DOHH2 (cell line): ENCODE results near the gene SCNN1B.
"Not testable (repeated sequence)": the region's sequence is repeated elsewhere in the genome, so short reads cannot be mapped to it uniquely, and the experiment has no call there.

Experiments
- H3F3A ChIP-seq: fragments of 200-600 bp; sonication (generic), shearing (Covaris generic); 2 replicates; pipeline ENCODE4 v1.6.0; 2016; ENCODE audit warnings: antibody characterized with exemption, mild to moderate bottlenecking; ENCODE audit not compliant: control insufficient read depth, insufficient read depth
- H3K27ac ChIP-seq: fragments of 200-600 bp; sonication (generic); 2 replicates; pipeline ENCODE4 v1.5.1; 2014; ENCODE audit warnings: low read depth, mild to moderate bottlenecking, low read length, moderate library complexity
- H3K27me3 ChIP-seq: fragments of 200-600 bp; sonication (generic); 2 replicates; pipeline ENCODE4 v1.6.1; 2014; ENCODE audit warnings: mild to moderate bottlenecking, low read length, mixed read lengths; ENCODE audit not compliant: control insufficient read depth
- H3K36me3 ChIP-seq: fragments of 200-600 bp; sonication (generic); 2 replicates; pipeline ENCODE4 v1.6.1; 2014; ENCODE audit warnings: mild to moderate bottlenecking, low read length, moderate library complexity, mixed read lengths; ENCODE audit not compliant: control insufficient read depth
- H3K4me1 ChIP-seq: fragments of 200-600 bp; sonication (generic); 2 replicates; pipeline ENCODE4 v1.6.1; 2014; ENCODE audit warnings: mild to moderate bottlenecking, low read length, mixed read lengths; ENCODE audit not compliant: control insufficient read depth
- H3K4me2 ChIP-seq: fragments of 200-600 bp; sonication (generic); 2 replicates; pipeline ENCODE4 v1.6.0; 2014; ENCODE audit warnings: mild to moderate bottlenecking, low read length, moderate library complexity
- H3K4me3 ChIP-seq: fragments of 200-600 bp; sonication (generic); 2 replicates; pipeline ENCODE4 v1.5.1; 2014; ENCODE audit warnings: mild to moderate bottlenecking, low read length, mixed read lengths
- H3K79me2 ChIP-seq: fragments of 200-600 bp; sonication (generic); 2 replicates; pipeline ENCODE4 v1.6.1; 2014; ENCODE audit warnings: mild to moderate bottlenecking, low read length, mixed read lengths; ENCODE audit not compliant: control insufficient read depth
- H3K9me2 ChIP-seq: fragments of 200-600 bp; sonication (generic); replicated peaks from 2 replicates; pipeline ENCODE4 v1.6.1; 2014; ENCODE audit warnings: mild to moderate bottlenecking, low read length, mixed read lengths; ENCODE audit not compliant: control insufficient read depth
- H3K9me3 ChIP-seq: fragments of 200-600 bp; sonication (generic); 2 replicates; pipeline ENCODE4 v1.6.1; 2014; ENCODE audit warnings: antibody characterized with exemption, low read length, mixed read lengths; ENCODE audit not compliant: control insufficient read depth, insufficient read depth
- H4K20me1 ChIP-seq: fragments of 200-600 bp; sonication (generic); 2 replicates; pipeline ENCODE4 v1.6.0; 2014; ENCODE audit warnings: low read depth, mild to moderate bottlenecking, antibody characterized with exemption, low read length, moderate library complexity; ENCODE audit not compliant: control insufficient read depth, insufficient read depth
- CTCF ChIP-seq: fragments of 200-600 bp; sonication (generic); IDR thresholded peaks from one replicate; pipeline ENCODE4 v1.5.1; 2014; ENCODE audit warnings: antibody characterized with exemption, mild to moderate bottlenecking, low read depth, low read length; ENCODE audit not compliant: poor library complexity, severe bottlenecking
- EZH2phosphoT487 ChIP-seq: fragments of 200-600 bp; sonication (generic); IDR thresholded peaks from 2 replicates; pipeline ENCODE4 v1.6.1; 2017; ENCODE audit warnings: borderline replicate concordance, mild to moderate bottlenecking, antibody characterized with exemption, low read length, moderate library complexity, mixed read lengths

The SCNN1B gene

GRCh38 chr16:23397464-23397863, 95.4 kb downstream of the SCNN1B start:
- Histone ChIP-seq H3K4me2 (peak overlapping the region; percentile 26; the same call in 1 of the 2 replicates), H3K4me3 (no peak overlapping the region), H3F3A (no peaks in the 10 kb centered on the region), H3K36me3 (peaks cover 4% of the 10 kb centered on the region; the same call in 1 of the 2 replicates), H3K9me2 (no peaks in the 10 kb centered on the region), H3K27ac (no peak overlapping the region), H4K20me1 (no peaks in the 10 kb centered on the region), H3K79me2 (no peaks in the 10 kb centered on the region), H3K27me3 (no peaks in the 10 kb centered on the region), H3K4me1 (peaks cover 13% of the 10 kb centered on the region), H3K9me3 (no peaks in the 10 kb centered on the region)
- TF ChIP-seq CTCF, result no peak
- no peak for TF ChIP-seq EZH2phosphoT487

DNA sequence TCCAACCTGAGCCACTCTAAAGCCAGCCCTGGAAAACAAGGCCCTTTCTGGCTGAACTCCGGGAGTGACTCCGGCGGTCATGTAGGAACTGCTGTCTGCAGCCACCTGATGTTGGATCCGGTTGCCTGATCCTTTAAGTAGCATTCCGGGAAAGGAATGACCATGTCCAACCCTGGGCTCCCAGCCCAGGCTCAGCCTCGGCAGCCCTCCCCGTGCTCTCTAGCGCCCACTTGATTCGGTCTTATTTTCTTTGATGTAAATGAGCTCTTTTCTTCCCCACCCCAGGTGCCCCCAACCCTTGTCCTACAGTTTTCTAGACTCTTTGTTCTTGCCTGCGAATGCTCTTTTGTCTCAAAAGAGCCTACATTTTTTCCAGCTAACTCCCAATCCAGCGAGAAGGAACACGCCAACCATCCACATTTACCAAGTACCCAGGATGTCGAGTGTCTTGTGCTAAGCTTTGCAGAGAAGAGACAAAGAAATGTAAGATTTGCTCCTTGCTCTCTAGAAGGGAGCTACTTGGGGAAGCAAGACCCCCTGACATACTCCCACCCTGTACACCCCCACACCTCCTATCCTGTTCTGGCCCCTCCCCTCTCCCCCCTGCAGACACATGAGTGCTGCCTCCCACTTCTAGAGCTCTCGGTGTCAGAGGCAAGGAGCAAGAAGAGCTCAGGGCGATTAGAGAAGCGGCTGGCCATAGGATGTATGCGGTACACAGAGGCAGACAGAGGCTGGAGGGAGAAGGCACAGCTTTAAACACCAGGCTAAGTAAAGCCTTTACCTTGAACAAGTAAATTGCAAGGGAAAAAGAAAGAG, 97.1 kb downstream of the SCNN1B start:
- no peak overlapping the region for H3K4me3 ChIP-seq
- no peak overlapping the region for H3K27ac ChIP-seq
- H3K4me1 ChIP-seq, result peaks cover 13% of the 10 kb centered on the region

DNA sequence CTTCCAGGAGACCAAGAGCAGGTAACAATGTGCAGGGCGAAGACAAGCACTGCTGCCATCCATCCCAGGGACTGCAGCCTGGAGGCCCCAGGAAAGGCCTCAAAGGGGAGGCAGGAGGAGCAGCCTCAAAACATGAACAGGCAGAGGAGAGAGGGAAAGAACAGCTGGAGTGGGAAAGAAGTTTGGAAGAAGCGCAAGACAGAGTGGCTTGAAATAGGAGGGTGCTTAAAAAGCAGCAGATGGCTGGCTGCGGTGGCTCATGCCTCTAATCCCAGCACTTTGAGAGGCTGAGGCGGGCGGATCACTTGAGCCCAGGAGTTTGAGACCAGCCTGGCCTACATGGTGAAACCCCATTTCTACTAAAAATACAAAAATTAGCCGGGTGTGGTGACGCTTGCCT, 98.3 kb downstream of the SCNN1B start:
- H3K9me2 ChIP-seq, H3K36me3 ChIP-seq, H3K9me3 ChIP-seq, H3K79me2 ChIP-seq, H3F3A ChIP-seq, H3K27me3 ChIP-seq, H4K20me1 ChIP-seq, H3K4me3 ChIP-seq, H3K27ac ChIP-seq, H3K4me2 ChIP-seq: not testable (repeated sequence)
- H3K4me1 ChIP-seq, result peaks cover 13% of the 10 kb centered on the region

More for the DNA sequence above, 97.1 kb downstream of the SCNN1B start:
- H3K36me3 ChIP-seq, result peaks cover 4% of the 10 kb centered on the region; the same call in 1 of the 2 replicates
- H4K20me1 ChIP-seq, result no peaks in the 10 kb centered on the region
- H3K27me3 ChIP-seq, result no peaks in the 10 kb centered on the region
- no peaks in the 10 kb centered on the region for H3K79me2 ChIP-seq
- H3F3A ChIP-seq, result no peaks in the 10 kb centered on the region
- no peaks in the 10 kb centered on the region for H3K9me3 ChIP-seq
- TF ChIP-seq CTCF, result no peak
- TF ChIP-seq EZH2phosphoT487, result no peak
- H3K4me2 ChIP-seq, result no peak overlapping the region
- no peaks in the 10 kb centered on the region for H3K9me2 ChIP-seq

- no peaks in the 10 kb centered on the region for H3F3A ChIP-seq
- H3K27ac ChIP-seq, result no peak overlapping the region
- H3K4me2 ChIP-seq, result no peak overlapping the region
- peaks cover 8% of the 10 kb centered on the region; the same call in 1 of the 2 replicates for H3K36me3 ChIP-seq
- H3K9me3 ChIP-seq, result no peaks in the 10 kb centered on the region
- no peaks in the 10 kb centered on the region for H3K27me3 ChIP-seq
- peaks cover 13% of the 10 kb centered on the region for H3K4me1 ChIP-seq
- no peaks in the 10 kb centered on the region for H3K9me2 ChIP-seq
- no peaks in the 10 kb centered on the region for H3K79me2 ChIP-seq
- no peak for TF ChIP-seq EZH2phosphoT487
- TF ChIP-seq CTCF, result no peak
- no peaks in the 10 kb centered on the region for H4K20me1 ChIP-seq
- H3K4me3 ChIP-seq, result no peak overlapping the region
Observed at GRCh38 chr16:23401139-23401538, 99.0 kb downstream of the SCNN1B start.
